Ishikawa (cell line): ENCODE measurements around the gene CXCL14.

Experiments used
- CEBPB ChIP-seq: IDR thresholded peaks from 2 replicates; pipeline ENCODE4 v1.6.1; 2012
- EGR1 ChIP-seq: IDR thresholded peaks from 2 replicates; pipeline ENCODE4 v1.6.1; 2012
- EP300 ChIP-seq: IDR thresholded peaks from 2 replicates; pipeline ENCODE4 v1.6.1; 2012; ENCODE audit warnings: borderline replicate concordance
- FOXM1 ChIP-seq: IDR thresholded peaks from 2 replicates; pipeline ENCODE4 v1.6.1; 2012; ENCODE audit warnings: low read depth, borderline replicate concordance
- MAX ChIP-seq: IDR thresholded peaks from 2 replicates; pipeline ENCODE4 v1.6.1; 2012
- RAD21 ChIP-seq: IDR thresholded peaks from 2 replicates; pipeline ENCODE4 v1.6.1; 2012; ENCODE audit warnings: low read depth
- TAF1 ChIP-seq: IDR thresholded peaks from 2 replicates; pipeline ENCODE4 v1.6.1; 2012; ENCODE audit warnings: low read depth, mild to moderate bottlenecking
- TEAD4 ChIP-seq: IDR thresholded peaks from 2 replicates; pipeline ENCODE4 v1.6.1; 2012
- YY1 ChIP-seq: IDR thresholded peaks from 2 replicates; pipeline ENCODE4 v1.6.1; 2012; ENCODE audit warnings: low read depth
- ZBTB7A ChIP-seq: IDR thresholded peaks from 2 replicates; pipeline ENCODE4 v1.6.1; 2012; ENCODE audit warnings: low read depth
- TF ChIP-seq, protein P1 (sequence below): IDR thresholded peaks from 2 replicates; pipeline ENCODE4 v1.6.1; 2012; ENCODE audit warnings: low read depth, mild to moderate bottlenecking

- TF ChIP-seq TAF1 (no peak), EP300 (no peak), RAD21 (no peak), ZBTB7A (no peak), YY1 (no peak), EGR1 (no peak), FOXM1 (no peak), MAX (no peak), CEBPB (no peak), TEAD4 (no peak)
- TF ChIP-seq, protein P1, sequence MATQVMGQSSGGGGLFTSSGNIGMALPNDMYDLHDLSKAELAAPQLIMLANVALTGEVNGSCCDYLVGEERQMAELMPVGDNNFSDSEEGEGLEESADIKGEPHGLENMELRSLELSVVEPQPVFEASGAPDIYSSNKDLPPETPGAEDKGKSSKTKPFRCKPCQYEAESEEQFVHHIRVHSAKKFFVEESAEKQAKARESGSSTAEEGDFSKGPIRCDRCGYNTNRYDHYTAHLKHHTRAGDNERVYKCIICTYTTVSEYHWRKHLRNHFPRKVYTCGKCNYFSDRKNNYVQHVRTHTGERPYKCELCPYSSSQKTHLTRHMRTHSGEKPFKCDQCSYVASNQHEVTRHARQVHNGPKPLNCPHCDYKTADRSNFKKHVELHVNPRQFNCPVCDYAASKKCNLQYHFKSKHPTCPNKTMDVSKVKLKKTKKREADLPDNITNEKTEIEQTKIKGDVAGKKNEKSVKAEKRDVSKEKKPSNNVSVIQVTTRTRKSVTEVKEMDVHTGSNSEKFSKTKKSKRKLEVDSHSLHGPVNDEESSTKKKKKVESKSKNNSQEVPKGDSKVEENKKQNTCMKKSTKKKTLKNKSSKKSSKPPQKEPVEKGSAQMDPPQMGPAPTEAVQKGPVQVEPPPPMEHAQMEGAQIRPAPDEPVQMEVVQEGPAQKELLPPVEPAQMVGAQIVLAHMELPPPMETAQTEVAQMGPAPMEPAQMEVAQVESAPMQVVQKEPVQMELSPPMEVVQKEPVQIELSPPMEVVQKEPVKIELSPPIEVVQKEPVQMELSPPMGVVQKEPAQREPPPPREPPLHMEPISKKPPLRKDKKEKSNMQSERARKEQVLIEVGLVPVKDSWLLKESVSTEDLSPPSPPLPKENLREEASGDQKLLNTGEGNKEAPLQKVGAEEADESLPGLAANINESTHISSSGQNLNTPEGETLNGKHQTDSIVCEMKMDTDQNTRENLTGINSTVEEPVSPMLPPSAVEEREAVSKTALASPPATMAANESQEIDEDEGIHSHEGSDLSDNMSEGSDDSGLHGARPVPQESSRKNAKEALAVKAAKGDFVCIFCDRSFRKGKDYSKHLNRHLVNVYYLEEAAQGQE, result no peak
These were observed 6.1 kb upstream of the CXCL14 start for GRCh38 chr5:135584918-135585317.
